Bronchial epithelial cell (primary cell): ENCODE results near the gene RORC. TPM values are rescaled to one million over a fixed set of nuclear protein-coding genes. Genes with fewer than 3 reads are reported as not detected.

Experiments used
- DNase-seq: peaks from one replicate; pipeline ENCODE4 v3.0.0-alpha.2; 2010; ENCODE audit warnings: low read depth
- FAIRE-seq: peaks from 2 replicates; lab custom pipeline; 2011; peaks lifted over from hg19 to GRCh38; lab: Jason Lieb, UNC
- H3K27me3 ChIP-seq: 2 replicates; pipeline ENCODE4 v1.5.1; 2011; ENCODE audit warnings: low read length; ENCODE audit not compliant: control insufficient read depth, insufficient read depth
- H3K36me3 ChIP-seq: 2 replicates; pipeline ENCODE4 v1.5.1; 2011; ENCODE audit warnings: low read length; ENCODE audit not compliant: control insufficient read depth, insufficient read depth
- H3K4me3 ChIP-seq: 2 replicates; pipeline ENCODE4 v1.5.1; 2011; ENCODE audit warnings: mild to moderate bottlenecking, low read depth, low read length, control low read depth
- CTCF ChIP-seq: IDR thresholded peaks from 2 replicates; pipeline ENCODE4 v1.5.1; 2011; ENCODE audit warnings: mild to moderate bottlenecking, moderate library complexity, low read length, control low read depth, inconsistent platforms; ENCODE audit not compliant: insufficient read depth, severe bottlenecking
- total RNA-seq: library from RNA; depleted of rRNA; stranded (reverse); fragments of >200 nt; gene quantifications from 2 replicates; pipeline ENCODE4 v1.2.1, GENCODE V29; 2014

The RORC gene
- total RNA-seq, 1 donor from 2014 or later, result 0.26 TPM

GRCh38 chr1:151867321-151867720, 35.7 kb upstream of the RORC start:
- TF ChIP-seq CTCF, result no peak
- FAIRE-seq, result no peak

GRCh38 chr1:151864411-151864810, 32.8 kb upstream of the RORC start:
- no peak overlapping the region for H3K4me3 ChIP-seq
- no peaks in the 10 kb centered on the region for H3K36me3 ChIP-seq
- FAIRE-seq (no peak), DNase-seq (no peak)
- no peaks in the 10 kb centered on the region for H3K27me3 ChIP-seq
- no peak for TF ChIP-seq CTCF

More at GRCh38 chr1:151867321-151867720, 35.7 kb upstream of the RORC start:
- no peak overlapping the region for H3K4me3 ChIP-seq
- H3K36me3 ChIP-seq, result no peaks in the 10 kb centered on the region
- DNase-seq, result no peak
- no peaks in the 10 kb centered on the region for H3K27me3 ChIP-seq

DNA sequence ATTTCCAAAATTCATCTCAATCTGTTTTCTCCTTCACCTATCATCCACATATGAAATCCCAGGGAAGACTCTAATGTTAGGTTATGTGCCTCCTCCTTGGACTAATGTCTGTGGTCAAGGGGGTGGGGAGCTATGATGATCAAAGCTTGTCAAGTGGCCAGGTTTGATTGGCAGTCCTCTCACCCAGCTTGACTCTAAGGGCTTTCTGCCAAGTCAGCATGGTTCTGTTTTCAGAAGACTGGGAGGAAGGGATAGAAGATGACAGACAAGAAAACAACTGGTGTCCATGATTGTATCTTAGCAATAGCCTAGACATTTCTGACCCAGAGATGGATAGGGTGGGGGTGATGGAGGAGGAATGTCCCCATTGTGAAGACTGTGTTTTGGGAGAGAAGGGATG, 31.0 kb upstream of the RORC start:
- no peak for TF ChIP-seq CTCF
- DNase-seq (no peak), FAIRE-seq (peak; percentile 13)
- H3K4me3 ChIP-seq, result no peak overlapping the region
- H3K27me3 ChIP-seq, result no peaks in the 10 kb centered on the region
- H3K36me3 ChIP-seq, result no peaks in the 10 kb centered on the region

- H3K27me3 ChIP-seq, result no peaks in the 10 kb centered on the region
- no peak overlapping the region for H3K4me3 ChIP-seq
- TF ChIP-seq CTCF, result no peak
- H3K36me3 ChIP-seq, result no peaks in the 10 kb centered on the region
- FAIRE-seq (no peak), DNase-seq (no peak)
Measured at GRCh38 chr1:151860504-151861187, 29.0 kb upstream of the RORC start.

DNA sequence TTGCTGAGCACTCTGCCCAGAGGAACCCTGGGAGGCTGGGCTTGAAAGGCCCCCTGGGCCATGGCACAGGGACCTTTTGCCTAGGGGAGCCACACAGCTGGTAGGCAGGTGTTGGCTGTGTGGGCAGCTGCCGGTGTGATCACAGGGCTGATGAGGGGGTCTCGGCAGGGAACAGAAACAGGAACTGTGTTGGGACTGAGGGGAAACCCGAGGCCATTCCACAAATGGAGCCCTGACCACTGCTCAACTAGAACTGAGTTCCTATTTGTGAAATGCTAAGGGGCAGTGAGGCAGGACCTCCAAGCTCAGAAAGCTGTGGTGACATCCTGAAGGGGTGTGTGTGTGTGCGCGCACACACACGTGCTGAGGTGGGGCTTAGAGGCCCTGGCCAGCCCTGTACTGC, 28.3 kb upstream of the RORC start:
- no peak for TF ChIP-seq CTCF
- H3K36me3 ChIP-seq, result no peaks in the 10 kb centered on the region
- FAIRE-seq (no peak), DNase-seq (no peak)
- no peaks in the 10 kb centered on the region for H3K27me3 ChIP-seq
- no peak overlapping the region for H3K4me3 ChIP-seq
